ENCODE data around the gene CIPC.

CIPC gene

DNA sequence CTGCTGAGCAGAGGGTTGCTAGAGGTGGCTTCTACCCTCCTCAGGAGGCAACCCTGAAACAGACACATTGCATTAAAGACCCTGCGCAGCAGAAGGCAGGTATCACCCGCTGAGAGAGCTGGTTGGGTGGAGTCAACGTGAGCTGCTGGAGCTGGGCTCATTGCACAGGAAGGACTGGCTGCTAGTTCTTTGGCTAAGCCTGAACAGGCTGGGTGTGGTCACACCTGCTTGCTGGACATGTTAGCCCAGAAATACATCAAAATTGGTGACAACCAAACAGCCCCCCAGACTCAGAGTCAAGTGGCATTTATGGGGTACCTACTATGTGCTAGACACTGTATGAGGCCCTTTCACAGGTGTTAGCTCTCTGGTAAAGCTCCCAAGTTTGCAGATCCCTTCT lies 35.8 kb upstream of the CIPC start:
- Histone ChIP-seq H3K27ac (ENCODE audit: low read depth, low read length) (no peak overlapping the region), H3K27me3 (ENCODE audit: control insufficient read depth in 1 of 2, insufficient read depth in 2 of 2, low read length in 2 of 2) (no peaks in the 10 kb centered on the region), H3K4me1 (ENCODE audit: insufficient read depth, low read length) (no peaks in the 10 kb centered on the region), H3K9me3 (ENCODE audit: low read length) (no peaks in the 10 kb centered on the region), H3K36me3 (ENCODE audit: insufficient read depth, low read length) (no peaks in the 10 kb centered on the region), H3K4me3 (ENCODE audit: low read depth in 1 of 2, low read length in 2 of 2) (no peak overlapping the region), H3K9ac (ENCODE audit: low read length) (no peak overlapping the region)

DNA sequence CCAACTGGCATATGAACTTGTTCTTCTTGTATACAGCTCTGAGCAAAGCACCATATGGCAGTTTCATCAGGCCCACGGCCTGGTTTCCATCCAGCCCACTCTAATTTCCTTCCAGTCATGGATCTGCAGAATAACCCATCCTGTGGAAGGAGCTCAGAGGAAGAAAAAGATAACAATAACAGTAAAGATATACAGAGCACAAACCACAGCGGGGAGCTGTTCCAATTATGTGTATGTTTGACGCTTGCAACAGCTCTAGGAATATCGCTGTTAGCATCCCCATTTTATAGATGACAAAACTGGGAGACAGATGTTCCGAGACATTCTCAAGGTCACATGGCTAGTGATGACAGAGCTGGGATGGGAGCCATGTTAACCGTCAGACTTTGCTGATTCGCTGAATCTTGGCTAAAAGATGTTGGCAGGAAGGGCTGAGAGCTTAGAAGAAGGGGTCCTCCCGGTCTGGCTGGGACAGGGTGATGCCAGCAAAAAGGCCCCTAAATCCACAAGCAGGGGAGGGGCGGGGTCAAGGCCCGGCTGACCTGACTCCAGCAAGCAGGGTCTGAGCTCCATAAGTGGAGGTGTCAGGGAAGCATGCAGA lies 34.4 kb upstream of the CIPC start:
- H3K9me3 ChIP-seq (ENCODE audit: low read length), result no peaks in the 10 kb centered on the region
- H3K27me3 ChIP-seq (ENCODE audit: control insufficient read depth in 1 of 2, insufficient read depth in 2 of 2, low read length in 2 of 2), result no peaks in the 10 kb centered on the region
- H3K27ac ChIP-seq (ENCODE audit: low read depth, low read length), result no peak overlapping the region
- H3K4me1 ChIP-seq (ENCODE audit: insufficient read depth, low read length), result peaks cover 9% of the 10 kb centered on the region
- H3K36me3 ChIP-seq (ENCODE audit: insufficient read depth, low read length), result no peaks in the 10 kb centered on the region
- no peak overlapping the region for H3K9ac ChIP-seq (ENCODE audit: low read length)
- H3K4me3 ChIP-seq (ENCODE audit: low read depth in 1 of 2, low read length in 2 of 2), result no peak overlapping the region

DNA sequence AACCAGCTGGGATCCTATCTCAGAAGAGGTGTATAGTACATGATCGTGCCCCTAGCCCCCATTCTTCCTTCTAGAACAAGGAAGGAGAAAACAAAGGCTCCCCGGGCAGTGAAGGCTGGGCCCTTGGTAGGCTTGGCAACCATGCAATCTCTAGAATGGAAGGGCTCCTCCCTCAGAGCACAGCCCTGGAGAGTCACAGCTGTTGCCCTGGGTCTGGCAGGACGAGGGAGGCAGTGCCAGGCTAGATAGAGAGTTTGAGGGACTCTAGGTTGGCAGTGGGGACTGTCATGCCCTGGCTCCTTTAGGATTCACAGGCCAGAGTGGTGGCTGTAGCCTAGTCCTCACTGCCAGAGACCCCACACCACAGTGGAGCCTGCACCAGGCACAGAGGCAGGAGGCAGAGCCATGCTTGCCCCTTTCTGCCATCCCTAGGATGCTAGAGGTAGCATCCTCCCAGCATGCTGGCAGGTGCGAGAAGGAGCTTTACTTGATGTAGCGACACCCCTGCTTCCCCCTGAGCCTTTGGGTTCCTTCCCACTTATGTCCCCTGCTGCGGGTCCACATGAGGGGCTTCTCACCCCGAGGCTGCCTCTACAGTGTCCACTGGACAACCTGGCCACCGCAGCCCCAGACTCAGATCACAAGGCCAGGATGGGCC lies 33.4 kb upstream of the CIPC start:
- H3K4me3 ChIP-seq (ENCODE audit: low read depth in 1 of 2, low read length in 2 of 2), result no peak overlapping the region
- H3K9ac ChIP-seq (ENCODE audit: low read length), result no peak overlapping the region
- H3K9me3 ChIP-seq (ENCODE audit: low read length), result no peaks in the 10 kb centered on the region
- H3K4me1 ChIP-seq (ENCODE audit: insufficient read depth, low read length), result peaks cover 17% of the 10 kb centered on the region
- no peaks in the 10 kb centered on the region for H3K36me3 ChIP-seq (ENCODE audit: insufficient read depth, low read length)
- H3K27me3 ChIP-seq (ENCODE audit: control insufficient read depth in 1 of 2, insufficient read depth in 2 of 2, low read length in 2 of 2), result no peaks in the 10 kb centered on the region
- H3K27ac ChIP-seq (ENCODE audit: low read depth, low read length), result no peak overlapping the region

DNA sequence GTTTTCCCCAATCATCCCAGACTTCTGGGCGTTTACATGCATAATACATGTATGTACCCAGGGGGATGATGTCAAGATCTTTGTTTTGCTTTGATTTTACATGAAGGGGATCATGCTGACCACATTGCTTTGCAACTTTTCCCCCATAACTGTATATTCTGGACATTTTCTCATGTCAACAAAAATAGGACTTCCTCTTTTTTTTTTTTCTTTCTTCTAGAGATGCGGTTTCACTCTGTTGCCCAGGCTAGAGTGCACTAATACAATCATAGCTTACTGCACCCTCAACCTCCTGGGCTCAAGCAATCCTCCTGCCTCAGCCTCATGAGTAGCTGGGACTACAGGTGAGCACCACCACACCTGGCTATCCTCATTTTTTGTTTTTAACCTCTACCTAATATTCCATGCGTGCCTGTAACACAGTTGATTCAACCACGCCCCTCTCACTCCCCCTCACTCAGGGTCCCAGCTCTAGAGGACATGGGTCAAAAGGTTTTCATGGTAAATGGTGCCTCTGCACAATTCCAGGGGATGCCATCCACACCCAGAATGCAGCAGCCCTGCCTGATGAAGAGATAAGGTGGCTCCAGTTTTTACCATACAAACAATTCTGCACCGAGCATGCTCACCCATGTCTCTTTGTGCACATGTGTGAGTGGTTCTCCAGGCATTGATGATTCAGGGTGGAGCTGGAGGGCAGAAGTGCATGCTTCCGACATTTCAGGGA lies 32.0 kb upstream of the CIPC start:
- no peak overlapping the region for H3K27ac ChIP-seq (ENCODE audit: low read depth, low read length)

DNA sequence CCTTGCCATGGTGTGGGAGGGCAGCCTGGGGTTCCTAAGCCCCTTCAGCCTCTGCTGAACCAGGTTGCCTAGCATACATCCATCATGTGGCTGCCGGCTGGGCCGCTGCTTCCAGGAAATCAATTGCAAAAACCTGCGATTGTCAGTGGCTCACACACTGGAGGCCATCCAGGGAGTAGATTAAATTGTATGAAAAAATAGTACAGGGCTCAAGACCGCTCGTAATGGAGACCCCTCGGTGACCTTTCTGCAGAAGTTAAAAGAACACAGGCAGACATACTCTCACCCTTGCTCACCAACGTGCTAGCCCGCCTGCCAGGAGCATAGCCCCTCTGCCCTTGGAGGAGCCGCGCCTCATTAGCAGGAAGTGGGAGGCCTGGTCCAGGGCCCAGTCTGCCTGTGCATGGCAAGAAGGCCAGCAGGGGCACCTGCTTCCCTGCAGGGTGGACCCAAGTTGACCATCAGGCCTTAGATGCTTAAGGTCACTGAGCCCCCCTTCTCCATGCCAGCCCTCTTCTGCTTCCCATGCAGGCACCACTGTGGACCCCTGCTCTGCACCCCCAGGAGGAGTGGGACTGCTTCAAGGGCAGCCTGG lies 31.4 kb upstream of the CIPC start:
- Histone ChIP-seq H3K9me3 (ENCODE audit: low read length) (no peaks in the 10 kb centered on the region), H3K36me3 (ENCODE audit: insufficient read depth, low read length) (no peaks in the 10 kb centered on the region), H3K9ac (ENCODE audit: low read length) (no peak overlapping the region), H3K27ac (ENCODE audit: low read depth, low read length) (no peak overlapping the region), H3K4me3 (ENCODE audit: low read depth in 1 of 2, low read length in 2 of 2) (no peak overlapping the region), H3K27me3 (ENCODE audit: control insufficient read depth in 1 of 2, insufficient read depth in 2 of 2, low read length in 2 of 2) (no peaks in the 10 kb centered on the region), H3K4me1 (ENCODE audit: insufficient read depth, low read length) (peaks cover 27% of the 10 kb centered on the region)

More for the DNA sequence above, 32.0 kb upstream of the CIPC start:
- H3K4me1 ChIP-seq (ENCODE audit: insufficient read depth, low read length), result peaks cover 27% of the 10 kb centered on the region
- H3K9me3 ChIP-seq (ENCODE audit: low read length), result no peaks in the 10 kb centered on the region
- H3K27me3 ChIP-seq (ENCODE audit: control insufficient read depth in 1 of 2, insufficient read depth in 2 of 2, low read length in 2 of 2), result no peaks in the 10 kb centered on the region
- H3K9ac ChIP-seq (ENCODE audit: low read length), result no peak overlapping the region
- no peaks in the 10 kb centered on the region for H3K36me3 ChIP-seq (ENCODE audit: insufficient read depth, low read length)
- H3K4me3 ChIP-seq (ENCODE audit: low read depth in 1 of 2, low read length in 2 of 2), result no peak overlapping the region

DNA sequence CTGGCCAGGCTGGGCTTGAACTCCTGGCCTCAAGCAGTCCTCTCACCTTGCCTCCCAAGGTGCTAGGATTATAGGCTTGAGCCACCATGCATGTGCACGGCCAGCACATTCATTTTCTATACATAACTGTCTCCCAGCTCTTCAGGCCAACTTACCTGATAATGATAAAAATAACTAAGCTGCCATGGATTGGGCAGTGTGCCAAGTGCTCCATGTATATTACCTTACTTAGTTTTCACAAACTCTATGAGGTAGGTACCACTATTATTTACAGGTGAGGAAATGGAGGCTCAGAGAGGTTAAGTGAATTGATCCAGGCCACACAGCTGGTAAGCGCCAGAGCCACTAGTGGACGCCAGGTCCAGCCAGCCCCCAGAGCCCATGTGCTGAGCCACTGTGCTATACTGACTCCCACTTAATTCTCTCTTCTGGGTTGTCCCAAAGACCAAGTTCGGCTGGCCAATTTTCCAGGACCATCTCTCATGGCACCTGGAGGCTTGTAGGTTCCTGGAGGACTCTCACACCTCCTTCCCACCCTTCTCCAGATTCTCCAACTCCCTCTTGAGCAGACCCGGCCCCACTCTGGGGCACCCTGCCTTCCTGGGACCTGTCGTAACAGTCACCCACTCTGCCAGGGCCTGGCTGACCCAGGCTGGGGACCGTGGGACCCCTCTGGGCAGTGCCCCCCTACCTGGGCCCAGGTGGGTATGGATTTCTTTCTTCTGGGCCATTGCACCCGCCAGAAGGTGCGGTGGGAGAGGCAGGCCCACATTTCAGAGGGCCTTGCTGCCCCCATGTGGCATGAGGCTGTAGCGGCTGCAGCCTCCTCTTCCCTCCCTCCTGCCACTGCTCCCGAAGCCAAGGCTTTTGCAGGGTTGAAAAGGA lies 30.2 kb upstream of the CIPC start:
- Histone ChIP-seq H3K4me3 (ENCODE audit: low read depth in 1 of 2, low read length in 2 of 2) (no peak overlapping the region), H3K27ac (ENCODE audit: low read depth, low read length) (no peak overlapping the region), H3K36me3 (ENCODE audit: insufficient read depth, low read length) (no peaks in the 10 kb centered on the region), H3K9me3 (ENCODE audit: low read length) (no peaks in the 10 kb centered on the region), H3K4me1 (ENCODE audit: insufficient read depth, low read length) (peaks cover 27% of the 10 kb centered on the region), H3K9ac (ENCODE audit: low read length) (no peak overlapping the region), H3K27me3 (ENCODE audit: control insufficient read depth in 1 of 2, insufficient read depth in 2 of 2, low read length in 2 of 2) (no peaks in the 10 kb centered on the region)

DNA sequence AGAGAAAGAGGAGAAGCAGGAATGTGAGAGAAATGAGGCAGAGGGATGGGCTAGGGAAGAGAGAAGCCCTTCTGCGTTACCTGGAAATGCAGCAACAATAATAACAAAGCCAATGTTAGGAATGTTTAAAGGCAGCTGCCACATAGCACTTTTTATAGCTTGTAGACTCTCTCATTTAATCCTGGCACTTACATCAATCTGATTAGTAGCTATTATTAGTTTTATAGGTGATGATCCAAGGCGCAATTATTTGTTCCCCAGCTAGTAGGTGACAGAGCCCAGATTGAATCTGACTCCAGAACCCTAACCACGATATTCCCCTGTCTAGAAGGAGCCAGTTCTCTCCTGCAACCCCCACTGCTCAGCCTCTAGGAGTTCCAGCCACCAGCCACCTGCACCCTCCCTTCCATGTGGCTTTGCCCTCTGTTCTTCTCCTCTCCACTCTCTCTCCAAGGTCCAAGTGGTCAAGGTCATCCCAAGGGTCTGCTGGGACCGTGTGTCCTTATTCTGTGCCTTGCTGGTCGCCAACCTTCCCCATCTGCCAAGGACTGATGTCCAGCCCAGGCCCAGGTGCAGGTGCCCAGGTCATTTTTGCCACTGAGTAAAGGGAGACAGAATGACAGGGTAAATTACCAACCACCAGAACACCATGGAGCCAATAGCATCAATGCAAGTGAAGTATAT lies 29.4 kb upstream of the CIPC start:
- H3K36me3 ChIP-seq (ENCODE audit: insufficient read depth, low read length), result no peaks in the 10 kb centered on the region
- H3K27ac ChIP-seq (ENCODE audit: low read depth, low read length), result no peak overlapping the region
- H3K9ac ChIP-seq (ENCODE audit: low read length), result no peak overlapping the region
- peaks cover 27% of the 10 kb centered on the region for H3K4me1 ChIP-seq (ENCODE audit: insufficient read depth, low read length)
- H3K27me3 ChIP-seq (ENCODE audit: control insufficient read depth in 1 of 2, insufficient read depth in 2 of 2, low read length in 2 of 2), result no peaks in the 10 kb centered on the region
- no peak overlapping the region for H3K4me3 ChIP-seq (ENCODE audit: low read depth in 1 of 2, low read length in 2 of 2)
- H3K9me3 ChIP-seq (ENCODE audit: low read length), result no peaks in the 10 kb centered on the region

DNA sequence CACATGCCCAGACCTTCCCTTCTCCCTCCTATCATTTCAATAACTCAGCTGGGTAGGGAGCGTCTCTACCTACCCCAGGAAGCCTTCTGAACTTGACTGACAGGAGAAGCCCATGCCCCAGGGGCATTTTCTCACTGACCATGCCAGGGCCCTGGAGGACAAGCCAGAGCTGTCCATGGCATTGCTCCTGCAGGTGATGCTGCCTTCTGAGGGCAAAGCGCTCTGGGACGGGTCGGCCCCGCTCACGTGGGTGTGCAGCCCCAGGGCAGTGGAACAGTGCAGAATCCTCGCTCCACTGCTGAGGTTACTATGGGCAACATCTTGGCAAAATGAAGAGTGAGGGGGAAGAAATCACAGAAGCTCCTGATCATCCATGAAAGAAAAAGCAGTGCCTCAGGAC lies 28.5 kb upstream of the CIPC start:
- Histone ChIP-seq H3K9ac (ENCODE audit: low read length) (no peak overlapping the region), H3K36me3 (ENCODE audit: insufficient read depth, low read length) (no peaks in the 10 kb centered on the region), H3K4me3 (ENCODE audit: low read depth in 1 of 2, low read length in 2 of 2) (no peak overlapping the region), H3K9me3 (ENCODE audit: low read length) (no peaks in the 10 kb centered on the region), H3K27ac (ENCODE audit: low read depth, low read length) (no peak overlapping the region), H3K4me1 (ENCODE audit: insufficient read depth, low read length) (peaks cover 27% of the 10 kb centered on the region), H3K27me3 (ENCODE audit: control insufficient read depth in 1 of 2, insufficient read depth in 2 of 2, low read length in 2 of 2) (no peaks in the 10 kb centered on the region)

DNA sequence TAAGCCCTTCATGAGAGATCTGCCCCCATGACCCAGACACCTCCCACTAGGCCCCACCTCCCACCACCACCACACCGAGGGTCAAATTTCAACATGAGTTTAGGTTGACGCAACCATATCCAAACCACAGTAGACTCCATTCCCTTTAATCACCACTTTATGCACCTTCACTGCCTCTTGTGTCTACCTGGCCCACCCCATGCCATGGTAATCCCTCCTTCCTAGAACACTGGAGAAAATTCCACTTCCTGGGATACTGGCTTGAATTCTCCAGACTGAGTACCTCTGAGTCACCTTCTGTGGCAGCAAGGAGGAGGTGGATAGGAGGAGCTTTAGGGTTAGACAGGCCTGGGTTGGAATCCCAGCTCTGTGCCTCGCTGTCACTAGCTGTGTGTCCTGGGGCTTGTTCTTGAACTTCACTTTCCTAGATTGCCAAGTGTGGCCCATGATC lies 26.1 kb upstream of the CIPC start:
- Histone ChIP-seq H3K27ac (ENCODE audit: low read depth, low read length) (no peak overlapping the region), H3K36me3 (ENCODE audit: insufficient read depth, low read length) (no peaks in the 10 kb centered on the region), H3K27me3 (ENCODE audit: control insufficient read depth in 1 of 2, insufficient read depth in 2 of 2, low read length in 2 of 2) (no peaks in the 10 kb centered on the region), H3K9me3 (ENCODE audit: low read length) (no peaks in the 10 kb centered on the region), H3K4me1 (ENCODE audit: insufficient read depth, low read length) (peaks cover 30% of the 10 kb centered on the region), H3K4me3 (ENCODE audit: low read depth in 1 of 2, low read length in 2 of 2) (no peak overlapping the region), H3K9ac (ENCODE audit: low read length) (no peak overlapping the region)

DNA sequence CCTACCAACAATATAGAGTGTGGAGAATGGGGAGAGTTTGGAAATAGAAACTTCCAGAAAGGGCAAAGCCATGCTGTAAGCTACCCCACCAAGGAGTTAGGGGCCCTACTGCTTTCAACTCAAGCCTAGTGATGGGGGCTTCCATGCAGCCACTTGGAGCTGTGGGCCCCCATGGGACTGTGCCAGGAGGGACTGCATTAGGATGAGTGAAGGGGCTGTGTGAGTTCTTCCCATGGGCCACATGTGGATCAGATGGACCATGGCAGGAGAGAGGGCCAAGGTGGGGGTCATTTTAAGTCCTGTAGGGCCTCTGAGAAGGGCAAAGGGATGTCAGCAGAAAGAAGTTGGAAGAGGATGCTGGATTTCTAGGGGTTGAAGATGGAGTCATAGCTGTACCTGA lies 23.1 kb upstream of the CIPC start:
- Histone ChIP-seq H3K9me3 (ENCODE audit: low read length) (no peaks in the 10 kb centered on the region), H3K4me1 (ENCODE audit: insufficient read depth, low read length) (peaks cover 10% of the 10 kb centered on the region), H3K27me3 (ENCODE audit: control insufficient read depth in 1 of 2, insufficient read depth in 2 of 2, low read length in 2 of 2) (no peaks in the 10 kb centered on the region), H3K4me3 (ENCODE audit: low read depth in 1 of 2, low read length in 2 of 2) (no peak overlapping the region), H3K9ac (ENCODE audit: low read length) (no peak overlapping the region), H3K36me3 (ENCODE audit: insufficient read depth, low read length) (no peaks in the 10 kb centered on the region), H3K27ac (ENCODE audit: low read depth, low read length) (no peak overlapping the region)

All from muscle layer of colon (tissue), 2 donors.